Uterus (tissue), 4 donors: ENCODE data around the gene SLC2A8. TPM values are rescaled to one million over a fixed set of nuclear protein-coding genes. Genes with fewer than 3 reads are reported as not detected.

Source experiments
- DNase-seq, 2 donors: peaks; one replicate each; pipeline ENCODE4 v3.0.0-alpha.2; 2019 to 2020
- H3K27ac ChIP-seq, 2 donors: fragments of 200-600 bp; sonication (generic); 1 replicate in 1 of 2; 2 replicates in 1 of 2; pipeline ENCODE4 v1.5.1; 2016 to 2018
- H3K27me3 ChIP-seq, 2 donors: fragments of 200-600 bp; sonication (generic); one replicate each; pipeline ENCODE4 v1.5.1; 2018 to 2019; ENCODE audit warnings: control low read depth in 1 of 2
- H3K36me3 ChIP-seq, 2 donors: fragments of 200-600 bp; sonication (generic); one replicate each; pipeline ENCODE4 v1.5.1; 2019; ENCODE audit warnings: control low read depth in 1 of 2
- H3K4me1 ChIP-seq, 2 donors: fragments of 200-600 bp; sonication (generic); one replicate each; pipeline ENCODE4 v1.5.1; 2018 to 2019; ENCODE audit warnings: control low read depth in 1 of 2
- H3K4me3 ChIP-seq, 2 donors: fragments of 200-600 bp; sonication (generic); 1 replicate in 1 of 2; 2 replicates in 1 of 2; pipeline ENCODE4 v1.5.1; 2018 to 2019; ENCODE audit warnings: mild to moderate bottlenecking in 1 of 2
- H3K9me3 ChIP-seq, 2 donors: fragments of 200-600 bp; sonication (generic); one replicate each; pipeline ENCODE4 v1.5.1; 2019; ENCODE audit warnings: control low read depth in 1 of 2
- POLR2A ChIP-seq, 2 donors: fragments of 450-650 bp; IDR thresholded peaks; one replicate each; pipeline ENCODE4 v1.6.1; 2016; ENCODE audit warnings: antibody characterized with exemption in 2 of 2, mild to moderate bottlenecking in 1 of 2, moderate library complexity in 1 of 2
- intact Hi-C: fragments of 100-400 bp; cut with DNase I; formaldehyde crosslinking; loops from one replicate; pipeline ENCODE4 v1.15.1; 2023; ENCODE audit warnings: low total_unique reads
- total RNA-seq, 4 donors: library from RNA; depleted of rRNA in 3 of 4; stranded (reverse); fragments of >200 nt in 3 of 4; gene quantifications; one replicate each; pipeline versions ENCODE4 v1.1.0 to v1.2.4, GENCODE V29; 2014 to 2023
- TF ChIP-seq, protein P1 (sequence below), 4 experiments: fragments of 200-600 bp in 2 of 4; fragments of 450-650 bp in 2 of 4; sonication (generic) in 2 of 4; IDR thresholded peaks; one replicate each; pipeline ENCODE4 v1.5.1; 2016 to 2019; ENCODE audit warnings: antibody characterized with exemption in 4 of 4, mild to moderate bottlenecking in 2 of 4, moderate library complexity in 1 of 4
- donor health status: DM: yes; HTN: yes; CAD: no.

The SLC2A8 gene
- total RNA-seq, 4 donors from 2014 or later: 1.8 to 45.1 (median 10.5) TPM

DNA sequence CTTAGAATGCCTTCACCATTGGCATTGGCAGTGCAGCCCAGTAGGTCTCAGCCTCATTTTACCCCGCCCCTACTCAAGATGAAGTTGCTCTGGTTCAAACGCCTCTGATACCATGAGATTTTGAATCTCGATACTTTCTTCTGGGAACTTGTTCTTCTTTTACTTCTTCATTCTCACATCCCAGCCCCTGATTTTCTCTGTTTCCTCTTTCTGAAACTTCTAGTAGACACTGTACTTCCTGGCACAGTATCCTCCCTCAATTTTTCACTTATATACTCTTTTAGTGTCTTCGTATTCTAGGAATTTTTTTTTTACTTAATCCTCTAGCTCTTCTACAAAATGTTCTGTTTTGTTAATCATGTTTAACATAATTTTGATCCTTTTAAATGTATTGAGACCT, 14.2 kb downstream of the SLC2A8 start:
- no peak for TF ChIP-seq POLR2A (IDR thresholded peaks at IDR 0.05)
- TF ChIP-seq, protein P1, sequence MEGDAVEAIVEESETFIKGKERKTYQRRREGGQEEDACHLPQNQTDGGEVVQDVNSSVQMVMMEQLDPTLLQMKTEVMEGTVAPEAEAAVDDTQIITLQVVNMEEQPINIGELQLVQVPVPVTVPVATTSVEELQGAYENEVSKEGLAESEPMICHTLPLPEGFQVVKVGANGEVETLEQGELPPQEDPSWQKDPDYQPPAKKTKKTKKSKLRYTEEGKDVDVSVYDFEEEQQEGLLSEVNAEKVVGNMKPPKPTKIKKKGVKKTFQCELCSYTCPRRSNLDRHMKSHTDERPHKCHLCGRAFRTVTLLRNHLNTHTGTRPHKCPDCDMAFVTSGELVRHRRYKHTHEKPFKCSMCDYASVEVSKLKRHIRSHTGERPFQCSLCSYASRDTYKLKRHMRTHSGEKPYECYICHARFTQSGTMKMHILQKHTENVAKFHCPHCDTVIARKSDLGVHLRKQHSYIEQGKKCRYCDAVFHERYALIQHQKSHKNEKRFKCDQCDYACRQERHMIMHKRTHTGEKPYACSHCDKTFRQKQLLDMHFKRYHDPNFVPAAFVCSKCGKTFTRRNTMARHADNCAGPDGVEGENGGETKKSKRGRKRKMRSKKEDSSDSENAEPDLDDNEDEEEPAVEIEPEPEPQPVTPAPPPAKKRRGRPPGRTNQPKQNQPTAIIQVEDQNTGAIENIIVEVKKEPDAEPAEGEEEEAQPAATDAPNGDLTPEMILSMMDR (IDR thresholded peaks at IDR 0.05): no peak
- Histone ChIP-seq H3K4me3 (no peak overlapping the region), H3K9me3 (no peaks in the 10 kb centered on the region), H3K4me1 (no peaks in the 10 kb centered on the region), H3K27ac (no peak overlapping the region), H3K36me3 (no peaks in the 10 kb centered on the region), H3K27me3 (no peaks in the 10 kb centered on the region)
- intact Hi-C loops: no loop called here
- no peak for DNase-seq

DNA sequence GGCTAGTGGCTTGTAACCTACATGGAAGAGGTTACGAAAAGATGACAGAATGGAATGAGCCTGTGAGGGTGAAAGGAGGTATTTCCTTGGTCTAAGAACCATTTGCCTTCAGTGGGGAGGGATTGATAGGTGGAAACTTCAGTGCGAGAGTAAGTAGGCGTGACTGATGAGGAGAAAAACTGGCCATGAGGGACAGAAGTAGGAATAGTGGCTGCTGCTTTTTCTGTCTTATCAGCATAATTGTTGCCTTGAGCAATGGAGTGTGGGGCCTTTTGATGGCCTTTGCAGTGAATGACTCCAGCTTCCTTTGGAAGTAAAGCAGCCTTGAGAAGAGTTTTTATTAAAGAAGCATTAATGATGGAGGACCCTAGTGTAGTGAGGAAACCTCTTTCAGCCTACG, 18.2 kb downstream of the SLC2A8 start:
- no peaks in the 10 kb centered on the region for H3K4me1 ChIP-seq
- intact Hi-C loops: no loop called here
- no peak for TF ChIP-seq POLR2A (IDR thresholded peaks at IDR 0.05)
- TF ChIP-seq, protein P1 (IDR thresholded peaks at IDR 0.05): no peak
- DNase-seq: no peak
- no peak overlapping the region for H3K4me3 ChIP-seq
- H3K9me3 ChIP-seq: no peaks in the 10 kb centered on the region
- H3K27ac ChIP-seq: no peak overlapping the region
- H3K27me3 ChIP-seq: no peaks in the 10 kb centered on the region
- H3K36me3 ChIP-seq: no peaks in the 10 kb centered on the region

DNA sequence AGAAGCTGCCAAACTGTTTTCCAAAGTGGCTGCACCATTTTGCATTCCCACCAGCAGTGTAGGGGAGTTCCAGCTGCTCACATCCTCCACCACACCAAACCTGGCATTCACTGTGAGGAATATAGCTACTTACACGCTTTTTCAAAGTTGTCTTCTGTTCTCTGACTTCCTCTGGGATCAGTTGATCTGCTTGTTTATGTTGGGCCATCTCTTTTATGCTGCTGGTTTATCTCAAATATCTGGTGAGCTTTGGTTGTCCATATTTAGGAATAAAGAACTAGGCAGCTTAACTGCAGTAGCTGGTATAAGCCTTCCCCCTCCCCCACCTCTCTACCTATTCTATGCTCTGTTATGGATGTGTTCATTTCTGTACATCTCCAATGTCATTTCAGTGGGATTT, 18.7 kb downstream of the SLC2A8 start:
- intact Hi-C loops: no loop called here

DNA sequence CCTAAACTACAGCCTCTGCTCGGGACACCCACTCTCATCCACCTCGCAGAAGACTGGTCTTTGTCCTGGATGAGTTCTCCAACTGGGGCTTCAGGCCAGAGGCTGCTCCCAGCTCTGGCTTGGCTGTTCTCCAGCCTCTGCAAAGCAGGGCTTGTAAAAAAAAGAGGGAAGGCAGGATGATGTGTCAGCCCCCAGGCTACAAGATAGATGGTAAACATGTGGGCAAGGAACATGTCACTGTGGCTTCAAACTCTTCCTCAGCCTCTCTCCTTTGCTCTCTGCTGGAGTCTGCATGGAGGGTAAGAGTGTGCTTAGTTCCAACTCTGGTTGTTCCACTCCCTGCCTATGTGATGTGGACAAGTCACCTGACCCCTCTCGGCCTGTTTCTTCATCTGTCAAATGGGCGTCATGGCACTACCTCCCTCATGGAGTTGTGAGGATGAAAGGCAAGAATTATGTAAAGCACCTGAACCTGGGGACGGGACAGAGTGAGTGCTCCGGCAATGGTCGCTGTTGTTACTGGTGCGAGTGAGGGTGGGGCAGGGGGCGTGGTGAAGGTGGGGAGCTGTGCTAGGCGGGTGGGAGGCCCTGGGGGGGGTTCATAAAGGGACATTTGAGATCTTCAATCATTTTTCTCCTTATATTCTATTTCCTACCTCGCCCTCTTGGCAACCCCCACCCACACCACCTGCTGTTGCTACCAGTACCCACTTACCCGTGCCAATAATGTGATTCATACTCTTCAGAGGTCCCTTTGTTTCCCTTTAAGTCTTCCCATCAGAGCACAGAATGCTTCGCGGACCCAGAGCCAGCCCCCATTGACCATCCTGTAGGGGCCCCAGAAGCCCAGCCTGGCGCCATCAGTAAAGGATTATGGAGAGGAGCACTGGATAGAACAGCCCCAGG, 20.4 kb downstream of the SLC2A8 start:
- Histone ChIP-seq H3K9me3 (no peaks in the 10 kb centered on the region), H3K4me1 (peaks cover 0 to under 1% of the 10 kb centered on the region in 2 donors), H3K27me3 (no peaks in the 10 kb centered on the region), H3K36me3 (no peaks in the 10 kb centered on the region), H3K27ac (no peak overlapping the region), H3K4me3 (no peak overlapping the region)
- intact Hi-C loops: no loop called here
- DNase-seq: no peak
- no peak for TF ChIP-seq POLR2A (IDR thresholded peaks at IDR 0.05)
- TF ChIP-seq, protein P1 (IDR thresholded peaks at IDR 0.05): no peak

More for the DNA sequence above, 18.7 kb downstream of the SLC2A8 start:
- no peaks in the 10 kb centered on the region for H3K9me3 ChIP-seq
- H3K27me3 ChIP-seq: no peaks in the 10 kb centered on the region
- no peaks in the 10 kb centered on the region for H3K36me3 ChIP-seq
- no peak for TF ChIP-seq POLR2A (IDR thresholded peaks at IDR 0.05)
- TF ChIP-seq, protein P1 (IDR thresholded peaks at IDR 0.05): no peak
- H3K27ac ChIP-seq: no peak overlapping the region
- no peak for DNase-seq
- H3K4me1 ChIP-seq: no peaks in the 10 kb centered on the region
- no peak overlapping the region for H3K4me3 ChIP-seq

DNA sequence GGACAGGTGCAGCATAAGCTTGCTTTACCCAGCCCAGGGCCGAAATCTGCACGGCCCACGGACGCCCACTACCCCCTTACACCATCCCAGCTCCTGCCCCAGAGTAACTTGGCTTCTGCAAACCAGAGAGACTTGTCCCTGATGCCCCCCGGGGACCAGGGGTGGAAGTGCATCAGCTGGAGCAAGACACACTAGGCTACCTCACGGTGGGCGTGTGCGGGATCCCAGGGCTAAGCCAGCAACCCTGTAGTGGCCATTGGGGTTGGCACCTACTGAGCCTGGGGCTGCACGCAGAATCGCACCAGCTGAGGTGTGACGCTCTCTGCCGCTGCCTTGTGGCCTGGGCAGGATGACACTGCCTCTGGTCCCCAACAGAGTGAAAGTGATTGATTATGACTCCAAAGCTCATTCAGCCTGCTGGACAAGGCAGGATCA, 21.1 kb downstream of the SLC2A8 start:
- H3K27ac ChIP-seq: no peak overlapping the region
- H3K27me3 ChIP-seq: no peaks in the 10 kb centered on the region
- H3K4me1 ChIP-seq: peaks cover 3 to 7% of the 10 kb centered on the region in 2 donors
- intact Hi-C loops: no loop called here
- H3K9me3 ChIP-seq: no peaks in the 10 kb centered on the region
- no peak for DNase-seq
- no peak overlapping the region for H3K4me3 ChIP-seq
- H3K36me3 ChIP-seq: no peaks in the 10 kb centered on the region
- no peak for TF ChIP-seq POLR2A (IDR thresholded peaks at IDR 0.05)
- TF ChIP-seq, protein P1 (IDR thresholded peaks at IDR 0.05): no peak
